ENCODE results near the gene INHBE. TPM values are rescaled to one million over a fixed set of nuclear protein-coding genes. Genes with fewer than 3 reads are reported as not detected.
A peak's percentile ranks its signal among the peaks of the same experiment; 100 is the strongest.

The INHBE gene
- total RNA-seq, 1 experiment from 2014 or later, result 10.1 TPM

DNA sequence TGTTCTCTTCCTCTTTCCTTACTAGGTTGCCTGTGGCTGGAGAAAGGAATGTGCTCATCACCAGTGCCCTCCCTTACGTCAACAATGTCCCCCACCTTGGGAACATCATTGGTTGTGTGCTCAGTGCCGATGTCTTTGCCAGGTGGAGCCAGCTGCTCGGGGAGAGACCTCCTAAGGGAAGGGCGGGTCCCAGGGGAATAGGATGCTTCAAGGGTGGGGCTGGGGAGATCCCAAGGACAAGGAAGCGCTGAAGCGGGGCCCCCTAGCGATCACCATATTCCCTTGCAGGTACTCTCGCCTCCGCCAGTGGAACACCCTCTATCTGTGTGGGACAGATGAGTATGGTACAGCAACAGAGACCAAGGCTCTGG, 43.0 kb downstream of the INHBE start:
- no peak overlapping the region for H4K8ac ChIP-seq (replicated peaks; ENCODE audit: insufficient read length, low read depth, low read length)
- no peak overlapping the region for H2AFZ ChIP-seq (ENCODE audit: low read length)
- DNase-seq, result peak; percentile 83
- H3K9me3 ChIP-seq (ENCODE audit: control insufficient read depth, low read depth, low read length), result no peaks in the 10 kb centered on the region
- H3K27me3 ChIP-seq (ENCODE audit: insufficient read depth, low read length), result no peaks in the 10 kb centered on the region
- no peak overlapping the region for H2BK120ac ChIP-seq (ENCODE audit: low read depth, low read length, poor library complexity, severe bottlenecking)
- H3K4me1 Mint-ChIP-seq, result peaks cover 0 to 2% of the 10 kb centered on the region in 2 experiments; a peak in 2 of 4 replicates
- no peak overlapping the region for H3K9ac ChIP-seq (ENCODE audit: extremely low read depth, insufficient read length, low read length)
- H3K4me3 Mint-ChIP-seq, result no peak overlapping the region
- no peaks in the 10 kb centered on the region for H4K20me1 ChIP-seq (ENCODE audit: control insufficient read depth, insufficient read depth, insufficient read length)
- no peak overlapping the region for H3K18ac ChIP-seq (ENCODE audit: insufficient read length, low read depth, low read length)
- H2BK20ac ChIP-seq (ENCODE audit: low read depth, low read length, poor library complexity, severe bottlenecking), result no peak overlapping the region
- no CpG with 5 or more reads among the region's 9 CpGs for WGBS (ENCODE audit: extremely low coverage, insufficient read length, low lambda C conversion rate)
- no peak overlapping the region for H3T11ph ChIP-seq (ENCODE audit: low read length)
- peaks cover 0 to 3% of the 10 kb centered on the region in 2 experiments; a peak in 1 of 5 replicates for H3K9me3 Mint-ChIP-seq
- H2BK12ac ChIP-seq (ENCODE audit: insufficient read length, low read depth, low read length), result no peak overlapping the region
- H3K27me3 Mint-ChIP-seq (ENCODE audit: low read depth), result no peaks in the 10 kb centered on the region
- H3K23ac ChIP-seq (ENCODE audit: insufficient read length, low read depth, low read length), result no peak overlapping the region
- no peaks in the 10 kb centered on the region for H3K79me1 ChIP-seq (ENCODE audit: insufficient read depth, low read depth, low read length, poor library complexity, severe bottlenecking)
- H3K27ac Mint-ChIP-seq, result peak overlapping the region in 2 of 3 experiments; percentile 13 to 67; a peak in 4 of 7 replicates
- H3K56ac ChIP-seq (ENCODE audit: insufficient read length, low read depth, low read length), result no peak overlapping the region
- H3K4me2 ChIP-seq (ENCODE audit: insufficient read depth, insufficient read length, low read length), result no peak overlapping the region
- H4K5ac ChIP-seq (ENCODE audit: insufficient read length, low read depth, low read length), result no peak overlapping the region
- H4K91ac ChIP-seq (ENCODE audit: insufficient read length, low read depth, low read length), result no peak overlapping the region
- no peak overlapping the region for H3K14ac ChIP-seq (ENCODE audit: insufficient read depth, low read length)
- no peak overlapping the region for H3K27ac ChIP-seq (ENCODE audit: insufficient read length, low read depth, low read length)
- TF ChIP-seq, protein P1, sequence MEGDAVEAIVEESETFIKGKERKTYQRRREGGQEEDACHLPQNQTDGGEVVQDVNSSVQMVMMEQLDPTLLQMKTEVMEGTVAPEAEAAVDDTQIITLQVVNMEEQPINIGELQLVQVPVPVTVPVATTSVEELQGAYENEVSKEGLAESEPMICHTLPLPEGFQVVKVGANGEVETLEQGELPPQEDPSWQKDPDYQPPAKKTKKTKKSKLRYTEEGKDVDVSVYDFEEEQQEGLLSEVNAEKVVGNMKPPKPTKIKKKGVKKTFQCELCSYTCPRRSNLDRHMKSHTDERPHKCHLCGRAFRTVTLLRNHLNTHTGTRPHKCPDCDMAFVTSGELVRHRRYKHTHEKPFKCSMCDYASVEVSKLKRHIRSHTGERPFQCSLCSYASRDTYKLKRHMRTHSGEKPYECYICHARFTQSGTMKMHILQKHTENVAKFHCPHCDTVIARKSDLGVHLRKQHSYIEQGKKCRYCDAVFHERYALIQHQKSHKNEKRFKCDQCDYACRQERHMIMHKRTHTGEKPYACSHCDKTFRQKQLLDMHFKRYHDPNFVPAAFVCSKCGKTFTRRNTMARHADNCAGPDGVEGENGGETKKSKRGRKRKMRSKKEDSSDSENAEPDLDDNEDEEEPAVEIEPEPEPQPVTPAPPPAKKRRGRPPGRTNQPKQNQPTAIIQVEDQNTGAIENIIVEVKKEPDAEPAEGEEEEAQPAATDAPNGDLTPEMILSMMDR (conservative IDR thresholded peaks at IDR 0.05), result peak; percentile 51
- no peak overlapping the region for H2BK5ac ChIP-seq (ENCODE audit: insufficient read length, low read length)
- H2AK5ac ChIP-seq (ENCODE audit: insufficient read length, low read length), result no peak overlapping the region
- no peaks in the 10 kb centered on the region for H3K4me1 ChIP-seq (ENCODE audit: insufficient read depth, low read length)
- peaks cover 72 to 86% (median 77%) of the 10 kb centered on the region in 3 experiments for H3K36me3 Mint-ChIP-seq (ENCODE audit: insufficient read depth in 1 of 3, low read depth in 3 of 3)
- H3K79me2 ChIP-seq (ENCODE audit: insufficient read depth, low read length), result no peaks in the 10 kb centered on the region
- no peaks in the 10 kb centered on the region for H3K23me2 ChIP-seq (ENCODE audit: insufficient read length, low read depth, low read length, poor library complexity, severe bottlenecking)
- no peak overlapping the region for H2BK15ac ChIP-seq (ENCODE audit: low read depth, low read length)
- H3K4ac ChIP-seq (ENCODE audit: low read depth, low read length), result no peak overlapping the region

Measured in H9 (cell line).